Ramos (cell line): ENCODE data around the gene CDK18.

Source experiments
- in situ Hi-C: fragments of 300-500 bp; cut with MboI; formaldehyde crosslinking; loops from one replicate; pipeline ENCODE4 v1.14.3; 2022; ENCODE audit warnings: low sequenced_read_pairs; ENCODE audit not compliant: unreplicated experiment

Gene CDK18

DNA sequence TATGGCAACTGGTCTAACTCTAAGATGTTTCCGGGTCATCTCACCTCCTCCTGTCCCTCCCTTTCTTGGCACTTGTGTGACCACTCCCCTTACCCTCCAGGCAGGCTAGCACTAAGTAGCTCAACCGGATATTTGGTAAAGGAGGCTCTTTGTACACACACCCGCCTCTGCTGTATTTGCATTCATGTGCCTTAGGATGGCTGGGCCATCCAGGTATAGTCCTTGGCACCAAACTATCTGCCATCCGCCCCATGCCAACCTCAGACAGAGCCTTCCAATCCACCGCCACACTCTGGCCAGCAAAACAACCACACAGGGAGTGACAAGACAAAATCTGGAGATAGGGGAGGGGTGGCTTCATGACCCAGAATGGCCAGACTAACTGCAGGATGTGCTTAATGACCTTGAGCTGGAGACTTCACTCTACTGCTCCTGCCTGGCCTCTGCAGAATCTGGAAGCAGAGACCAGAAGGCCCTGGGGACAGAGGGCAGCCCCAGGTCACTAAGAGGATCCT, 59.5 kb downstream of the CDK18 start:
- in situ Hi-C loops: loop anchor here (25.0 kb wide), 1 partner anchor 398 kb away; no protein-coding TSS in a partner anchor

DNA sequence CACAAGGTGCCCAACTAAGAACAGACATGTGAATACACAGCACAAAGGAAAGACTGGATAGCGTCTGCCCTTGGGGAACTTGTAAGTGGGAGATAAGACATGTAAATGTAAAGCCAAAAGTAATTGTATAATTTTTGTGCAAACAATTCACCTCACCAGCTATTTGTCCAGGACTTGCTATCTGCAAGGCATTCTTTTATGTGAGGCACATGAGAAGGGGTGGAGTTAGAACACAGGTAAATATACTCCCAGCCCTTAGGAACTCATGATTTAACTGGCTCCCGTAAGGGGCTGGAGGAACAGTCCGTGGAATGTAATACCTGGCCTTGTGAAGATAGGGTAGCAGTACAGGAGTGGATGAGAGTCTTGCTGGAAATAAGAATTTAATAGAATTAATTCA, 61.3 kb downstream of the CDK18 start:
- in situ Hi-C loops: loop anchor here (25.0 kb wide), 1 partner anchor 397 kb away; no protein-coding TSS in a partner anchor

DNA sequence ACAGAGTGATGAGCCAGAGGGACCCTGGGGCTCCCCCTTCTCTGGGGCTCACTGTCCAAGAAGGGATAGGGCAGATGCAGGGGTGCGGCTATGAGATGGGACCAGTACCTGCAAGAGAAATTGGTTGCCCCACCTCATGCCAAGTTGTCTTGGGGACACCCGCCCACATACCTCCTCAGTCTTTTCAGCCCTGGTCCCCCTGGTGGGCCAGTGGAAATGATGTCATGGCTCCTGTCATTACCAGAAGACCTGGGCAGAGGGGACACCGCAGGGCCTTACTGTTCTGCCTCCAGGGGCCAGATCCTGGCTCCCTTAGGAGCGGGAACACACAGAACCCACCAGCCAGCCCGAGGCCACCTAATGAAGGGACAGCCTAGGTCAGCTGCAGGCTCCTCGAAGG, 63.2 kb downstream of the CDK18 start:
- in situ Hi-C loops: loop anchor here (25.0 kb wide), 1 partner anchor 395 kb away; no protein-coding TSS in a partner anchor

DNA sequence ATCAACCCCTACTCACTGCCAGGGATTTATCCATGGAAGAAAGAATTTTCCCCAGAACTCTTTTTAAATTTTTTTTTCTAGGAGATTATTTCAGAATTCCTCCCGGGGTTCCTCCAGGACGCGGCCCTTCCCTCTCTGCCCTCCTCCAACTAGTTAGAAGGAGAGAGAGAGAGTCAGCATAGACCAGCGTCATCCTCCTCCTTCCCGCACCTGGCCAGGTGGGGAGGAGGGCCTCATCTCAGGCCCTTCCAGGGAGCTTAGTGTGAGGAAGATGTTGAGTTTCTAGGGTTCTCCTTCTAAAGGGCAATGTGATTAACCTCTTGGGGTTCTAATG, 63.6 kb downstream of the CDK18 start:
- in situ Hi-C loops: loop anchor here (25.0 kb wide), 1 partner anchor 394 kb away; no protein-coding TSS in a partner anchor

DNA sequence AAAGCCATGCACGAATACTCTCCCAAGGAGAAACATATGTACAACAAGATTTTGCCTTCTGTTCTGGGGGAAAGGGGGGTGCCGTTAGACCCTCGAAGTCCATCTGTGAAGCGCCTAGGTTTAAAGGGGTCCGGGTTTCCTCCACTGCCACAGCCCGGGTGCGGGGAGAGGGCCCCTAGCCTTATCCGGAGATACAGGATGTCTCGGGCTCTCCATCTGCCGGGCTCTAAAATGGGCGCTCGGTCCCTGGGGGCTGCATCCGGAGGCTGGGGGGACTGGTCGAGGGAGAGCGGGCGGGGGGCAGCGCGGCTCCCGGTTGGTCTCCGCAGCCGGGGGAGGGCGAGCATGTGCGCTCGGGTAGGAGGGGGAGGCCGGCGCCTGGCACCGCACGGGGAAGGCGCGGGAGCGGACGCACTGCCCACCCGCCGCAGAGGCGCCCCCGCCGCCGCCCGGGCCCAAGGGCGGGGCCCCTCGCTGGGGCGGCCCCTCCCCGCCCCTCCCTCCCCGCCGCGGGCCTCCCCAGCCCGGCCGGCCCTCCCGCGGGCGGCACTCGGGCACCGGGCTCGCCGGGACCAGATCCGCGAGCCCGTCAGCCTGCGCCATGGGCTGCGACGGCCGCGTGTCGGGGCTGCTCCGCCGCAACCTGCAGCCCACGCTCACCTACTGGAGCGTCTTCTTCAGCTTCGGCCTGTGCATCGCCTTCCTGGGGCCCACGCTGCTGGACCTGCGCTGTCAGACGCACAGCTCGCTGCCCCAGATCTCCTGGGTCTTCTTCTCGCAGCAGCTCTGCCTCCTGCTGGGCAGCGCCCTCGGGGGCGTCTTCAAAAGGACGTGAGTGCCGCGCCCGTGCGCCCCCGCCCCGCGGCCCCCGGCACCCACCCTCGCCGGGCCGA, 64.2 kb downstream of the CDK18 start:
- in situ Hi-C loops: loop anchor here (25.0 kb wide), 1 partner anchor 394 kb away; no protein-coding TSS in a partner anchor

DNA sequence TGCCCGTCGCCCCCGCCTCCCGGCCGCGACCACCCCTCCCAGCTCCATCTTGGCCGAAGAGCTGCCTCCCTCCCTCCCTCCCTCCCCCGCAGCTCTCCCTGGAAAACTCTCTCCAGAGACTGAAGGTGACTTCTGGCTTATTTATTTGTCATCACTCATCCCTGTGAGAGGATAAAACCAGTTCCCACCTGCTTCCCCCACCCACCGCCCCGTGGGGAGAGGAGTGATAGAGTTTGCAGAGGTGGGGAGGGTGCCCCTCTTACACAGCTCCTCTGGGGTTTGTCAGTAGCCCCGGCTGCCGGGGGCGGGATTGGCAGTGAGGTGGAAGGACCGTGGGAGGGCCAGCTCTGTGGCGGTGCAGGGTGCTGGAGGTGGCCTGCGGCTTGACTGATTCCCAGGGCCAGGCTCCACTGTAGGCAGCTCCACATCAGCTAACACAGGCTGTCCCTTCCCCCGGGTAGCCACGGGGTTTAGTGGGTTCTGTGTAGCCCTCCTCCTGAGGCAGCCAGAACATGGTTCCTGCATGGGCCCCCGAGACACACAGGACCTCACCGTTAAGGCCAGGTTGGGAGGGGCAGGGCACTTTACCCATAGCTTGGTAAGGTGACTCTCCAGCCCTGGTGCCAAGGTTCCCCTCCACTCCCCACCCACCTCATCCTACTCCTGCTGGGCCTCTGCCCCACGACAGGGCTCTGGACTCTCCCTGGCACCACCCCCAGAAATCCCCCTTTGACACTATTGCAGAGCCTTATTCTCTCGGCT, 65.1 kb downstream of the CDK18 start:
- in situ Hi-C loops: loop anchor here (25.0 kb wide), 1 partner anchor 393 kb away; no protein-coding TSS in a partner anchor

DNA sequence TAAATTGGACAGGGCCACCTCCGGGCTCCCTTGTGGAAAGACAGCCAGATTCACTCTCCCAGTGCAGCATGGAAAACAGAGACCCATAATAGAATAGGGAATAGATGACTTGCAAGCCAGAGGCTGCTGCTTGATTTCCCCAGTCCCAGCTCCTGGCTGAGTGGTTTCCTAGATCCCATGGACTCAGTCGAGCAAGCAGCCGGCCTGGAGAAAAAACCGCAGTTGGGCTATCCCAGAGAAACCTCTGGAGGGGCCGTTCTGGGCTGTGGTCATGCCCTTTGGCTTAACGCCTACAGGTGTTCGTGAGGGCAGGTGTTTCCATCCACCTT, 65.7 kb downstream of the CDK18 start:
- in situ Hi-C loops: loop anchor here (25.0 kb wide), 1 partner anchor 392 kb away; no protein-coding TSS in a partner anchor

DNA sequence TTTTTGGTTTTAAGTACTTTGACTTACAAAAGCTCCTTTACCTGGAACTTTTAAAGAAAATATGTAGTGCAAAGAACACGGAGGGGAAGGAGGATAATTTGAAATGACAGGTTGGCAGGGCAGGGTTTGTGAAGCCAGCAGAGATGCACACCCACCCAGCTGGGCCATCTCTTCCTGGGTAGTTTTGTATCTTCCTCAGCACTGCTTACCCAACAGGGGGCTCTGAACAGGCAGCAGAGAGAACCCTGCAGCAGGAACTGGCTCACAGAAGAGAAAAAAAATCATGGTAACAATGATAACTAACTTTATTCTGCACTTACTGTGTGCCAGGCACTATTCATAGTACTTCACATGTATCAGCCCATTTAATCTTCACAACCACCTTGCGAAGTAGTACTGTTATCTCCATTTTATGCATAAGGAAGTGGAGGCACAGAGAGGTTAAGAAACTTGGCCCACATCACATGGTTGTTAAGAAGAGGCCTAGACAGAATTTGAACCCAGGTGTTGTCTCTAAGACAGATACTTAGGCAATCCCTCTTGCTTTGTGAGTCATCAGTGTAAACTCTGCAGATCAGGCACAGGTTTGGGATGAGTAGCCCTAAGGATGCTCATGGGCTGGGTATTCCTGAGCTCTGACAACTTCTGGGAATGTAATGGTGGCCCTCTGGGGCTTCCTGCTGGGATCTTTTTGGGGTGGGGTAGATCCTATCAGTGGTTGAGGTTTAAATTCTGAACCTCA, 66.5 kb downstream of the CDK18 start:
- in situ Hi-C loops: loop anchor here (25.0 kb wide), 1 partner anchor 391 kb away; no protein-coding TSS in a partner anchor

DNA sequence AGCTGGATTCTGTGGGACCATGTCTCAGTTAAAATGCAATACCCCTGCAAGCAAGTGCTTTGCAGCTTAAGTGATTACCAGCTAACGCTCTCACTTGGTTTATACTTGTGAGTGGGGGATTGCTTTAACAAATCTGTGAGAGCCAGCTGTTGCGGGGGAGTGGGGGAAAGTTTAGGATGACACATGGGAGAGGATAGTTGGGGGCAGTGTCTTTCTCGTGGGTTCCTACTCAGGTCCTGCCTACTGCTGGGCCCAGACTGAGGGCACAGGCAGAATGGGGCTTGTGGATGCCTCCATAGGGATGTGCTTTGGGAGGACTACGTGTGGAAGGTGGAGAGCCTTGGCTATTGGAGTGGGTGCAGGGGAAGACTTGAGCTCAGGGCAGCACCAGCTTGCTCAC, 67.3 kb downstream of the CDK18 start:
- in situ Hi-C loops: loop anchor here (25.0 kb wide), 1 partner anchor 391 kb away; no protein-coding TSS in a partner anchor

DNA sequence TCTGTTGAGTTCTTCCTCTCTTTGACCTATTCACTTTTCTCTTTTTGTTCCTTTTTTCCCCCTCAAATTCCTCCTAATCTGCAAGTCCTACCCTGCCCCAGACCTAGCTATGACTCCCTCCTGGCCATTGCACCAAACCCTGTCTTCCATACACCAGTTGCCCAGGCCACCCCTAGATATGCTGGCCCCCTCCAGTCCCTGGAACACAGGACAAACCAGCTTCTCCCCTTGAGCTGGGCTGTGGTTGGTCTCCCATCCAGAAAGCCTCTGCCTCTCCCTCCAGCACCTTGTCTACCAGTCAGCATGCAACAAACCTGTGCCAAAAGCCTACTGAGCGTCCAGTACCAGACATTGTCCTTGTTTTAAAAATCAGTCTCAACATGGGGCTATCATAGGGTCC, 68.0 kb downstream of the CDK18 start:
- in situ Hi-C loops: loop anchor here (25.0 kb wide), 1 partner anchor 390 kb away; no protein-coding TSS in a partner anchor

DNA sequence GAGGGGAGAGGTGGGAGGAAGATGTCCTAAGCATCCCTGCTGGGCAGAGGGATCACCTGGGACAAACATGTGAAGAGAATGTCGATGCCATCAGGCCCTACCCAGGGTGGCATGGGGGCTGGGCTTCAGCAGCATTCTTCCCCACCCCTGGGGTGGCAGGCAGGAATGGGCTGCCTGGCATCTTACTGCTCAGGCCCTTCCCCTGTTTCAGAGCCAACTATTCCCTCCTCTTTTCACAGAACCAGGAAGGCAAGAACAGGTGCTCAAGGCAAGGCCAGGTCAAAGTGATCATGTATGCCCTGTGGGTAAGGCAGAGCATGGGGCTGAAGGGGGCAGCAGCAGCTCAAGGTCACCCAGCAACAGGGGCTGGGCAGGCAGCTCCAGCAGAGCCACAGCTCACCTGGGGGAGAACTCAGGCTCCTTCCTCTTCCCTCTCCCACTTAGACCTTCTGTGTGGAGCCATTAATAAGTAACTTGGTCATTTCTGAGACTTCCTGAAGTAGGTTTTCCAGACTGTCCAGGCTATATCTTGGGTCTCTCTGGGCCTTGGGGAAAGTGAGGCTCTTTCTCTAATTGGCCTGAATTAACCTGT, 70.9 kb downstream of the CDK18 start:
- in situ Hi-C loops: no loop called here

DNA sequence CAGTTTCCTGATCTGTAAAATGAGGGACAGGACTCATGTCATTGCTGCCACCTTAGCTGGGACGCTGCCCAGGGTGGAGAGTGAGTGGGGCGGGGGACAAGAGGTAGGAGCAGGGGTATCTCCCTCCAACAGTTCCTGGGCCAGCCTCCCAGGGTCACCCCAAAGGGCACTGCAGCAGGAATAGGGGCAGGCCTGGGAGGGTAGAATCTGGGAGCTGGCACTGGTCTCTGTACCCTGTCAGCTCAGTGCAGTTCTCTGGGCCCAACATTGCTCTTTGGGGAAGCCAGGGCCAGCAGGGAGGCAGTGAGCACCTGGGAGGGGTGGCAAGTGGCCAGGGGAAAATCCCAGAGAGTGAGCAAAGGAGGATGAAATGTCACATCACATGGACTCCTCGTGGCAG, 71.5 kb downstream of the CDK18 start:
- in situ Hi-C loops: no loop called here

DNA sequence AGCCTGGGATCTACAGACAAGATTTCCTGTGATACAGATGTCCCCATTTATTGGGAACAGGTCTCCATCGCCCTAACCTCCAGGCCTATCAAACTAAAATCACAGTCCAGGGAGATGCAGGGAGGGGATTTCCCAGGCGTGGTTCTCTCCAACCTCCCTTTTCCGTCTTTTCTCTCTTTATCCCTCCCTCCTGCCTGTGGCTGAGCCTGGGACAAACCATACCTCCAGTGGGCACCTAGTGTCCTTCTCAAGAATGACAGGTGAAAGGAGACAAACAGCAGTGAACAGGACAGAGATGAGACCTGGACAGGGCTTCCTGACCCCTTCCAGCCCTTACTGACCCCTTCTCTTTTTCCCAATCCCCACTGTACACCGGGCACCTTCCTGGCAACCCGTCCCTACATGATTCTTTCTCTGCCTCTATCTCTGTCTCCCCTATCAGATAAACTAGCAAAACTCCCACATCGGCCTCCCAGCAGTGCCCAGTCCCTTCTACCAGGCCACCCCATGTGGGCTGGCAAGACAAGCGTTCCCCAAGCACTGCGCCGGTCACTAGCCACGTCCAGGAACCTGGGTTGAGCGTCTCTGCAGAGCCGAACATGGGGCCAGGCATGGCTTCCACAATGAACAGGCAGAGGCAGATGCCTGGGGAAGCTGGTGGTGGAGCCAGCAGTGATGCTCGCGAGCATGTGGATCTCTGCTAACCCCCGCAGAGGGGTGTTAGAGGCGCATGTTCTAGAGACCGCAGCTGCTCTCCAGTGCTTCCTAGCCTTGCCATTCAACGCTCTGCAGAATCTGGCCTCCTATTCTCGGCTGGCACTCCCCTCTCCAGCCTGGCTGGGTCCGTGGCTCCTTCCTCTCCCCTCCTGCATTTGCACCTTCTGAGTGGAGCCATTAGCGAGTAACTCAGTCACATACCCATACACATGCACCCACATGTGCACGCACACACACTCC, 72.6 kb downstream of the CDK18 start:
- in situ Hi-C loops: no loop called here

DNA sequence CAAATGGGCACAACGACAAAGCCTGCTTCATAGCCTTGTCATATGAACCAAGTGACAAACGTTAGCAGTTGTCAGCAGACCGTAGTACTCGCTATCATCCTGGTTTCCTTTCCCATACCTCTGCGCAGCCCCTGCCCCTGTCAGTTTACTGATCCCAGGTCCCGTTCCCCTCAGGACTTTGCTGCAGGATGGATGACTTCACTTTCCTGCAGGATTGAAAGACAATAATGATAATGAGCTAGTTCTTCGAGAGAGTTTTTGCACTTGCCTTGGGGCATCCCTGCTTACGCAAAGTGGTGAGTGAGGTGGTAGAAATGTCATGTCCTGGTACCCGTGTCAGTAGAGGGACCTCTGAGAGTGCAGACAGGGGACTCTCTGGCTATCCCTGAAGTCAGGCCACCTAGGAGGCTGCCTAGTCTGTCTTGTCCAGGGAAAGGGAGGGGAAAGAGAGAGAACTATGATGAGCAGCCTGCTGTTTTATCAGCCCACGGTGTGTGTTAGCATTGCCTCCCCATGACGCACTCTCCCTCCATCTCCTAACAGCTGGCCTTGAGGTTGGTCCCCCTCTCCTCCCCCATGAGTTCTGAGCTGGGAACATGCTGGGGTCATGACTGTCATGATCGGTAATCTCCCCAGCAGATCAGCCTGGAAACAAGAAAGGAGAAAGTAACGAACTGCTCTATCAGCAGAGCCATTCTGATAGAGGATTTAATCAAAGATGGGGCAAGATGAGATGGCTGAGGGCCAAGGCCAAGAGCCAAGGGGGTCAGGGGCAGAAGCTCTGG, 73.6 kb downstream of the CDK18 start:
- in situ Hi-C loops: no loop called here

DNA sequence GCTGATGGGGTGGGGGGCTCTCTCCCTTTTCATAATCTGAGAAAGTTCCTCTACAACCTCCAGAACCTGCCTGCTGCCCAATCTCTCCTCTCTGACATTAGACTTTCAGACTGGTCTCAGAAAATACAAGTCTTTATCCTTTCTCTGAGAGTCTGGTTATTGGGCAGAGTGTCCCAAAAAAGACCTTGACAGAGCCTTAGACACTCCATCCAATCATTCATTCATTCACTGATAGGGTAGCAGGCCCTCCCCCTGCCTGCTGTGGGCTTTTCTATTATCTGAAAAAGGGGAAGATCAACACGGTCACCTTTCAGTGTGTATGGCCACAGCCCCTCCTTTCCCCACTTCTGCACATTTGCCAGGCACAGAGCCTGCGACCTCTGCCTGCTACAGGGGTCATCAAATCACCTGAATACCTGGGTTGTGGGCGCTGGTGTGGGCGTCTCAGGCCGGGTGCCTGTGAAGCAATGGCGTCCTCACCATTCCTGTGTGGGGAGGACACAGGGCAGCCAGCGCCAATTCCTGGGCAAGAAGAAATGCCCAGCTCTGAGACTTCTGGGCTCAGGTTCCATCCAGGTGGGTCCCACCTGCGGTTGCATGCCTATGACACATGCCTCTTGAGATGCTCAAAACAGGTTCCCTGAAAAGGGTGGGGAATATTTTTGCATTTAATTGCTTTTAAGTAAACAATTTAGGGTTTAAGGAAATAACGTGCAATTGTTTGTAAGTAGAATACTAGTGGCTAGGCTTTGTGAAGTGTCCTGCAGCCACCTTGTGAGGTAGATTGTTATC, 74.5 kb downstream of the CDK18 start:
- in situ Hi-C loops: no loop called here

DNA sequence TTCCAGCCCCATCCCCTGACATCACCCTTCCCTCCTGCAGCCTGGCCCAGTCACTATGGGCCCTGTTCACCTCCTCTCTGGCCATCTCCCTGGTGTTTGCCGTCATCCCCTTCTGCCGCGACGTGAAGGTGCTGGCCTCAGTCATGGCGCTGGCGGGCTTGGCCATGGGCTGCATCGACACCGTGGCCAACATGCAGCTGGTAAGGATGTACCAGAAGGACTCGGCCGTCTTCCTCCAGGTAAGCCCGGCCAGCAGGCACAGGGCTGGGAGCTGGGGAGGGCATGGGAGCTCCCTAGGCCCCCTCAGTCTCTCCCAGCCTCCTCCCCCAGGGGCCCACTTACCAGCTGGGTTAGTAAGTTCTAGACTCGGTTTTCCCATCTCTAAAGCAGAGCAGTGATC, 75.2 kb downstream of the CDK18 start:
- in situ Hi-C loops: no loop called here
